ENCODE measurements around the gene ACTR1A. TPM values are rescaled to one million over a fixed set of nuclear protein-coding genes. Genes with fewer than 3 reads are reported as not detected.

The ACTR1A gene
- total RNA-seq, 2 experiments from 2014 or later = 55.5 to 68.3 TPM

DNA sequence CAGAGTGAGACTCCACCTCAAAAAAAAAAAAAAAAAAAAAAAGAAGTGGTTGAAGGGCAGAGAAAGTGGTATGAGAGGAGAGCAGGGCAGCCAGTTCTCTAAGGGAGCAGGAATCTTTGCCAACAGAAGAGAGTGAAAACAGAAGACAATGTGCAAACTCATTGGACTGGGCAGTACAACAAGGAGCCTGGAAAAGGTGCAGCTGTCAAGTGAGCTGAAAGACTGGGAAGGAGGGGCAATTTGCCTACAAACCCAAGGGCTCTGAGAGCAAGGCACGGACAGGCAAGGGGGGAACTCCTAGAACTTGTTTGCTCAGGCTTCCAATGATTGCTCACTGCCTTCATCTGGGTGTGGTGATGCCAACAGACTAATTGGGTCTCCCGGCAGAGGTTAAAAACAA is 9.5 kb downstream of the ACTR1A start:
- ChIA-PET POLR2A (interaction anchor here (0.6 kb wide), 1 partner anchor 19 kb away, joined by 3 read pairs; no protein-coding TSS in a partner anchor), CTCF (ENCODE audit: unreplicated experiment) (no interaction called here)
- Histone ChIP-seq H3K9me3 (ENCODE audit: low read length) (no peaks in the 10 kb centered on the region), H3K9me2 (ENCODE audit: insufficient read depth, low read length) (no peaks in the 10 kb centered on the region), H4K20me1 (ENCODE audit: insufficient read depth, low read length) (no peaks in the 10 kb centered on the region), H3K36me3 (ENCODE audit: insufficient read depth, low read length) (peaks cover 51% of the 10 kb centered on the region), H3K4me1 (ENCODE audit: insufficient read depth, low read length, poor library complexity, severe bottlenecking) (no peaks in the 10 kb centered on the region), H3K4me3 (ENCODE audit: low read depth, low read length, poor library complexity, severe bottlenecking) (no peak overlapping the region), H2AFZ (ENCODE audit: low read length) (no peak overlapping the region), H3K4me2 (ENCODE audit: low read length) (no peak overlapping the region), H3K79me2 (ENCODE audit: insufficient read depth, low read depth, low read length) (peaks cover 56% of the 10 kb centered on the region), H3K27ac (ENCODE audit: low read depth, low read length, poor library complexity, severe bottlenecking) (no peak overlapping the region)
- no peak for DNase-seq (ENCODE audit: low spot score)
- no TSS peak for BruUV-seq (replicated peaks)
- TF ChIP-seq, protein P1, sequence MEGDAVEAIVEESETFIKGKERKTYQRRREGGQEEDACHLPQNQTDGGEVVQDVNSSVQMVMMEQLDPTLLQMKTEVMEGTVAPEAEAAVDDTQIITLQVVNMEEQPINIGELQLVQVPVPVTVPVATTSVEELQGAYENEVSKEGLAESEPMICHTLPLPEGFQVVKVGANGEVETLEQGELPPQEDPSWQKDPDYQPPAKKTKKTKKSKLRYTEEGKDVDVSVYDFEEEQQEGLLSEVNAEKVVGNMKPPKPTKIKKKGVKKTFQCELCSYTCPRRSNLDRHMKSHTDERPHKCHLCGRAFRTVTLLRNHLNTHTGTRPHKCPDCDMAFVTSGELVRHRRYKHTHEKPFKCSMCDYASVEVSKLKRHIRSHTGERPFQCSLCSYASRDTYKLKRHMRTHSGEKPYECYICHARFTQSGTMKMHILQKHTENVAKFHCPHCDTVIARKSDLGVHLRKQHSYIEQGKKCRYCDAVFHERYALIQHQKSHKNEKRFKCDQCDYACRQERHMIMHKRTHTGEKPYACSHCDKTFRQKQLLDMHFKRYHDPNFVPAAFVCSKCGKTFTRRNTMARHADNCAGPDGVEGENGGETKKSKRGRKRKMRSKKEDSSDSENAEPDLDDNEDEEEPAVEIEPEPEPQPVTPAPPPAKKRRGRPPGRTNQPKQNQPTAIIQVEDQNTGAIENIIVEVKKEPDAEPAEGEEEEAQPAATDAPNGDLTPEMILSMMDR (conservative IDR thresholded peaks at IDR 0.05; ENCODE audit: low read length) = no peak
- no peak for TF ChIP-seq EZH2phosphoT487 (IDR thresholded peaks at IDR 0.05; ENCODE audit: borderline replicate concordance, low read depth, low read length)
- intact Hi-C loops (cut with micrococcal nuclease; ENCODE audit: unreplicated experiment) = no loop called here

GRCh38 chr10:102492344-102492939 is 10.1 kb downstream of the ACTR1A start:
- no peak for DNase-seq (ENCODE audit: low spot score)
- Histone ChIP-seq H3K4me3 (ENCODE audit: low read depth, low read length, poor library complexity, severe bottlenecking) (no peak overlapping the region), H3K4me1 (ENCODE audit: insufficient read depth, low read length, poor library complexity, severe bottlenecking) (no peaks in the 10 kb centered on the region), H3K9me2 (ENCODE audit: insufficient read depth, low read length) (no peaks in the 10 kb centered on the region), H3K4me2 (ENCODE audit: low read length) (no peak overlapping the region), H3K36me3 (ENCODE audit: insufficient read depth, low read length) (peaks cover 56% of the 10 kb centered on the region), H3K27ac (ENCODE audit: low read depth, low read length, poor library complexity, severe bottlenecking) (no peak overlapping the region), H3K79me2 (ENCODE audit: insufficient read depth, low read depth, low read length) (peaks cover 51% of the 10 kb centered on the region), H3K9me3 (ENCODE audit: low read length) (no peaks in the 10 kb centered on the region), H4K20me1 (ENCODE audit: insufficient read depth, low read length) (no peaks in the 10 kb centered on the region), H2AFZ (ENCODE audit: low read length) (no peak overlapping the region)
- BruUV-seq (replicated peaks) = no TSS peak
- ChIA-PET CTCF (ENCODE audit: unreplicated experiment) (no interaction called here), POLR2A (interaction anchor here (0.6 kb wide), 1 partner anchor 19 kb away, joined by 3 read pairs; no protein-coding TSS in a partner anchor)
- intact Hi-C loops (cut with micrococcal nuclease; ENCODE audit: unreplicated experiment) = no loop called here
- no peak for TF ChIP-seq EZH2phosphoT487 (IDR thresholded peaks at IDR 0.05; ENCODE audit: borderline replicate concordance, low read depth, low read length)
- TF ChIP-seq, protein P1 (conservative IDR thresholded peaks at IDR 0.05; ENCODE audit: low read length) = no peak

- no TSS peak for BruUV-seq (replicated peaks)
- POLR2A ChIA-PET = no interaction called here
- intact Hi-C loops (cut with micrococcal nuclease; ENCODE audit: unreplicated experiment) = no loop called here
- Histone ChIP-seq H3K4me1 (ENCODE audit: insufficient read depth, low read length, poor library complexity, severe bottlenecking) (no peaks in the 10 kb centered on the region), H3K9me2 (ENCODE audit: insufficient read depth, low read length) (no peaks in the 10 kb centered on the region), H3K4me3 (ENCODE audit: low read depth, low read length, poor library complexity, severe bottlenecking) (no peak overlapping the region), H2AFZ (ENCODE audit: low read length) (no peak overlapping the region), H3K79me2 (ENCODE audit: insufficient read depth, low read depth, low read length) (peaks cover 38% of the 10 kb centered on the region), H3K27ac (ENCODE audit: low read depth, low read length, poor library complexity, severe bottlenecking) (no peak overlapping the region), H3K36me3 (ENCODE audit: insufficient read depth, low read length) (peaks cover 62% of the 10 kb centered on the region), H3K4me2 (ENCODE audit: low read length) (no peak overlapping the region), H4K20me1 (ENCODE audit: insufficient read depth, low read length) (no peaks in the 10 kb centered on the region), H3K9me3 (ENCODE audit: low read length) (no peaks in the 10 kb centered on the region)
- no peak for TF ChIP-seq EZH2phosphoT487 (IDR thresholded peaks at IDR 0.05; ENCODE audit: borderline replicate concordance, low read depth, low read length)
- TF ChIP-seq, protein P1 (conservative IDR thresholded peaks at IDR 0.05; ENCODE audit: low read length) = no peak
- CTCF ChIA-PET (ENCODE audit: unreplicated experiment) = no interaction called here
- DNase-seq (ENCODE audit: low spot score) = no peak
Observed at GRCh38 chr10:102491136-102491535, 11.4 kb downstream of the ACTR1A start.
